ENCODE data around the gene BPIFB4.

The BPIFB4 gene

GRCh38 chr20:33072813-33073212 is 6.6 kb upstream of the BPIFB4 start:
- Histone ChIP-seq H3K36me3 (ENCODE audit: insufficient read depth, low read length) (no peaks in the 10 kb centered on the region), H3K9me3 (ENCODE audit: low read depth, low read length) (no peaks in the 10 kb centered on the region), H3K27ac (no peak overlapping the region), H3K4me3 (no peak overlapping the region), H3K9ac (ENCODE audit: insufficient read length) (no peak overlapping the region)
- TF ChIP-seq EZH2 (IDR thresholded peaks at IDR 0.05) (no peak), POLR2AphosphoS5 (IDR thresholded peaks at IDR 0.05; ENCODE audit: borderline replicate concordance, low read depth, low read length) (no peak), FOXP2 (optimal IDR thresholded peaks at IDR 0.05; ENCODE audit: control extremely low read depth, extremely low read length, insufficient read depth) (no peak)
- no peak for DNase-seq (ENCODE audit: low read depth, low spot score)

GRCh38 chr20:33074675-33075074 is 4.8 kb upstream of the BPIFB4 start:
- no peaks in the 10 kb centered on the region for H3K36me3 ChIP-seq (ENCODE audit: insufficient read depth, low read length)
- no peak overlapping the region for H3K27ac ChIP-seq
- no peak overlapping the region for H3K4me3 ChIP-seq
- DNase-seq (ENCODE audit: low read depth, low spot score): no peak
- no peaks in the 10 kb centered on the region for H3K9me3 ChIP-seq (ENCODE audit: low read depth, low read length)
- TF ChIP-seq EZH2 (IDR thresholded peaks at IDR 0.05): no peak
- no peak for TF ChIP-seq FOXP2 (optimal IDR thresholded peaks at IDR 0.05; ENCODE audit: control extremely low read depth, extremely low read length, insufficient read depth)
- TF ChIP-seq POLR2AphosphoS5 (IDR thresholded peaks at IDR 0.05; ENCODE audit: borderline replicate concordance, low read depth, low read length): no peak
- no peak overlapping the region for H3K9ac ChIP-seq (ENCODE audit: insufficient read length)

GRCh38 chr20:33075281-33075680 is 4.2 kb upstream of the BPIFB4 start:
- Histone ChIP-seq H3K27ac (no peak overlapping the region), H3K9ac (ENCODE audit: insufficient read length) (no peak overlapping the region)
- TF ChIP-seq POLR2AphosphoS5 (IDR thresholded peaks at IDR 0.05; ENCODE audit: borderline replicate concordance, low read depth, low read length): no peak
- TF ChIP-seq EZH2 (IDR thresholded peaks at IDR 0.05): no peak
- no peak for TF ChIP-seq FOXP2 (optimal IDR thresholded peaks at IDR 0.05; ENCODE audit: control extremely low read depth, extremely low read length, insufficient read depth)

GRCh38 chr20:33076662-33077372 is 2.6 kb upstream of the BPIFB4 start:
- H3K36me3 ChIP-seq (ENCODE audit: insufficient read depth, low read length): no peaks in the 10 kb centered on the region
- no peak for DNase-seq (ENCODE audit: low read depth, low spot score)
- no peak overlapping the region for H3K27ac ChIP-seq
- H3K9ac ChIP-seq (ENCODE audit: insufficient read length): no peak overlapping the region
- H3K4me3 ChIP-seq: no peak overlapping the region
- H3K9me3 ChIP-seq (ENCODE audit: low read depth, low read length): no peaks in the 10 kb centered on the region
- TF ChIP-seq FOXP2 (optimal IDR thresholded peaks at IDR 0.05; ENCODE audit: control extremely low read depth, extremely low read length, insufficient read depth) (no peak), POLR2AphosphoS5 (IDR thresholded peaks at IDR 0.05; ENCODE audit: borderline replicate concordance, low read depth, low read length) (no peak), EZH2 (IDR thresholded peaks at IDR 0.05) (no peak)

More at GRCh38 chr20:33075281-33075680, 4.2 kb upstream of the BPIFB4 start:
- Histone ChIP-seq H3K4me3 (no peak overlapping the region), H3K9me3 (ENCODE audit: low read depth, low read length) (no peaks in the 10 kb centered on the region), H3K36me3 (ENCODE audit: insufficient read depth, low read length) (no peaks in the 10 kb centered on the region)
- no peak for DNase-seq (ENCODE audit: low read depth, low spot score)

GRCh38 chr20:33081411-33082154 is 2.1 kb downstream of the BPIFB4 start:
- TF ChIP-seq EZH2 (IDR thresholded peaks at IDR 0.05): no peak
- TF ChIP-seq FOXP2 (optimal IDR thresholded peaks at IDR 0.05; ENCODE audit: control extremely low read depth, extremely low read length, insufficient read depth): no peak
- TF ChIP-seq POLR2AphosphoS5 (IDR thresholded peaks at IDR 0.05; ENCODE audit: borderline replicate concordance, low read depth, low read length): no peak
- H3K4me3 ChIP-seq: no peak overlapping the region
- no peaks in the 10 kb centered on the region for H3K36me3 ChIP-seq (ENCODE audit: insufficient read depth, low read length)
- no peak for DNase-seq (ENCODE audit: low read depth, low spot score)
- no peak overlapping the region for H3K9ac ChIP-seq (ENCODE audit: insufficient read length)
- no peak overlapping the region for H3K27ac ChIP-seq
- no peaks in the 10 kb centered on the region for H3K9me3 ChIP-seq (ENCODE audit: low read depth, low read length)

- H3K27ac ChIP-seq: no peak overlapping the region
- no peak overlapping the region for H3K4me3 ChIP-seq
- TF ChIP-seq EZH2 (IDR thresholded peaks at IDR 0.05): no peak
- no peak for TF ChIP-seq POLR2AphosphoS5 (IDR thresholded peaks at IDR 0.05; ENCODE audit: borderline replicate concordance, low read depth, low read length)
- no peak for TF ChIP-seq FOXP2 (optimal IDR thresholded peaks at IDR 0.05; ENCODE audit: control extremely low read depth, extremely low read length, insufficient read depth)
- no peaks in the 10 kb centered on the region for H3K36me3 ChIP-seq (ENCODE audit: insufficient read depth, low read length)
- H3K9me3 ChIP-seq (ENCODE audit: low read depth, low read length): no peaks in the 10 kb centered on the region
- H3K9ac ChIP-seq (ENCODE audit: insufficient read length): no peak overlapping the region
- no peak for DNase-seq (ENCODE audit: low read depth, low spot score)
Measured at GRCh38 chr20:33082546-33082945, 3.1 kb downstream of the BPIFB4 start.

- TF ChIP-seq EZH2 (IDR thresholded peaks at IDR 0.05): no peak
- no peak for TF ChIP-seq POLR2AphosphoS5 (IDR thresholded peaks at IDR 0.05; ENCODE audit: borderline replicate concordance, low read depth, low read length)
- TF ChIP-seq FOXP2 (optimal IDR thresholded peaks at IDR 0.05; ENCODE audit: control extremely low read depth, extremely low read length, insufficient read depth): no peak
- Histone ChIP-seq H3K36me3 (ENCODE audit: insufficient read depth, low read length) (no peaks in the 10 kb centered on the region), H3K27ac (no peak overlapping the region), H3K4me3 (no peak overlapping the region), H3K9ac (ENCODE audit: insufficient read length) (no peak overlapping the region), H3K9me3 (ENCODE audit: low read depth, low read length) (no peaks in the 10 kb centered on the region)
- no peak for DNase-seq (ENCODE audit: low read depth, low spot score)
Measured at GRCh38 chr20:33083544-33084340, 4.3 kb downstream of the BPIFB4 start.

GRCh38 chr20:33084722-33085121 is 5.3 kb downstream of the BPIFB4 start:
- no peak for DNase-seq (ENCODE audit: low read depth, low spot score)
- no peak overlapping the region for H3K4me3 ChIP-seq
- H3K9ac ChIP-seq (ENCODE audit: insufficient read length): no peak overlapping the region
- no peak overlapping the region for H3K27ac ChIP-seq
- no peaks in the 10 kb centered on the region for H3K36me3 ChIP-seq (ENCODE audit: insufficient read depth, low read length)
- H3K9me3 ChIP-seq (ENCODE audit: low read depth, low read length): no peaks in the 10 kb centered on the region
- TF ChIP-seq EZH2 (IDR thresholded peaks at IDR 0.05): no peak
